NT2/D1 (cell line): ENCODE measurements around the gene PLEK2.

Source experiments
- SUZ12 ChIP-seq: IDR thresholded peaks from 2 replicates; pipeline ENCODE4 v1.6.1; 2011; ENCODE audit not compliant: insufficient read length, insufficient read depth; ENCODE audit errors: extremely low read depth
- YY1 ChIP-seq: IDR thresholded peaks from 2 replicates; pipeline ENCODE4 v1.6.1; 2011; ENCODE audit not compliant: insufficient read length, insufficient read depth
- ZNF274 ChIP-seq: IDR thresholded peaks from 2 replicates; pipeline ENCODE4 v1.6.1; 2011; ENCODE audit warnings: mild to moderate bottlenecking, low read depth, low read length

GRCh38 chr14:67359775-67360469 lies 52.0 kb downstream of the PLEK2 start, which contains the start of the genes ATP6V1D and EIF2S1:
- TF ChIP-seq YY1 (no peak), ZNF274 (no peak), SUZ12 (no peak)
